ENCODE data around the gene COL24A1. TPM values are rescaled to one million over a fixed set of nuclear protein-coding genes. Genes with fewer than 3 reads are reported as not detected.
"Not testable (repeated sequence)": the region's sequence is repeated elsewhere in the genome, so short reads cannot be mapped to it uniquely, and the experiment has no call there.

Gene COL24A1
- total RNA-seq, 1 donor = 3.9 TPM

DNA sequence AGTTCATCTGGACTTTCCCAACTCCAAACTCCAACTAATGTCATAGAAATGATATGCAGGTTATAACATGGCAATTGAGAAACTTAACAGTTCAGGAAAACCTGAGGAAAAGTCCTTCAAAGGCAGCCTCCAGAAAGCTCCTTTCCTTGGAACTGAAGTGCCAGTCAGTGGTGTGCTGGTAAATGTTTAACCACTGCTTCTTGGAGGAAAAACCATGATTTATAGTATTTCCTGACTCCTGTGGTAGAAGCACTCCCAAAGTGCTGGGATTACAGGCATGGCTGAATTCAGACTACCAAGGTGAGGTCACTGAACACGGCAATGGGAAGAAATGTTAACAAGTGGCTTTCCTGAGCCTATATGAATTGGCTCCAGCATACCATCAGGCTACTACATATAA, 421.6 kb downstream of the COL24A1 start:
- H3K4me3 ChIP-seq (ENCODE audit: low read depth, low read length) = no peak overlapping the region
- TF ChIP-seq, protein P1, sequence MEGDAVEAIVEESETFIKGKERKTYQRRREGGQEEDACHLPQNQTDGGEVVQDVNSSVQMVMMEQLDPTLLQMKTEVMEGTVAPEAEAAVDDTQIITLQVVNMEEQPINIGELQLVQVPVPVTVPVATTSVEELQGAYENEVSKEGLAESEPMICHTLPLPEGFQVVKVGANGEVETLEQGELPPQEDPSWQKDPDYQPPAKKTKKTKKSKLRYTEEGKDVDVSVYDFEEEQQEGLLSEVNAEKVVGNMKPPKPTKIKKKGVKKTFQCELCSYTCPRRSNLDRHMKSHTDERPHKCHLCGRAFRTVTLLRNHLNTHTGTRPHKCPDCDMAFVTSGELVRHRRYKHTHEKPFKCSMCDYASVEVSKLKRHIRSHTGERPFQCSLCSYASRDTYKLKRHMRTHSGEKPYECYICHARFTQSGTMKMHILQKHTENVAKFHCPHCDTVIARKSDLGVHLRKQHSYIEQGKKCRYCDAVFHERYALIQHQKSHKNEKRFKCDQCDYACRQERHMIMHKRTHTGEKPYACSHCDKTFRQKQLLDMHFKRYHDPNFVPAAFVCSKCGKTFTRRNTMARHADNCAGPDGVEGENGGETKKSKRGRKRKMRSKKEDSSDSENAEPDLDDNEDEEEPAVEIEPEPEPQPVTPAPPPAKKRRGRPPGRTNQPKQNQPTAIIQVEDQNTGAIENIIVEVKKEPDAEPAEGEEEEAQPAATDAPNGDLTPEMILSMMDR (IDR thresholded peaks at IDR 0.05; ENCODE audit: insufficient read depth, low read depth, low read length) = no peak
- DNase-seq (ENCODE audit: low read depth) = no peak

DNA sequence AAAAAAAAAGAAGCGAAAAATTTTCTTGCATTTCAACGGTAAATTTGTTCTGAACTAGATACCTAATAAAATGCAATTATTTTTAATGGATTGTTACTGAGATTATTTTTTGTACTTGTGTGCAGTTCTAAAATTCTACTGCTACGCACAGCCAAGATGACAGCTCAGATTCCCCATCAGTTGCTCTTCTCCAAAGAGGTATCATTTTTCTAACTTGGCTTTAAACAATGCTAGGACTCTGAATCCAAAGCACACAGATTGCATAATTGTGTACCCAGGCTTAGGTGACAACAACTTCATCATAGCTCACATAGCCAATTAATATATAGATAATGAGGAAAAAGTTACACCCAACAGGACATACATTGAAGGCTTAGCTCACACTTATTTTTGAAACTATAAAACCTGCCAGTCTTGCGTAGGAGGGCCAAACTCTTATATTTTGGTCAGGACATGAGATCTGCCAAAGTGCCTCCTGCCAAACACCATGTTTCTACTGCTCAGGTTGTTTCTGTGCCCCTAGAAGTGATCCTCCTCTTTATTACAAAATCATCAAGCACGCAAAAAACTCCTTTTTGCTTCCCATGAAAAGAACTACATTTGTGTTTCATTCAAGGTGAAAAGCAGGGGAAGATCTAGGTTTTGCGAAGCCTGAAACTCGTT, 437.8 kb downstream of the COL24A1 start:
- no peak for DNase-seq (ENCODE audit: low read depth)
- TF ChIP-seq, protein P1 (IDR thresholded peaks at IDR 0.05; ENCODE audit: insufficient read depth, low read depth, low read length) = no peak
- no peak overlapping the region for H3K4me3 ChIP-seq (ENCODE audit: low read depth, low read length)

DNA sequence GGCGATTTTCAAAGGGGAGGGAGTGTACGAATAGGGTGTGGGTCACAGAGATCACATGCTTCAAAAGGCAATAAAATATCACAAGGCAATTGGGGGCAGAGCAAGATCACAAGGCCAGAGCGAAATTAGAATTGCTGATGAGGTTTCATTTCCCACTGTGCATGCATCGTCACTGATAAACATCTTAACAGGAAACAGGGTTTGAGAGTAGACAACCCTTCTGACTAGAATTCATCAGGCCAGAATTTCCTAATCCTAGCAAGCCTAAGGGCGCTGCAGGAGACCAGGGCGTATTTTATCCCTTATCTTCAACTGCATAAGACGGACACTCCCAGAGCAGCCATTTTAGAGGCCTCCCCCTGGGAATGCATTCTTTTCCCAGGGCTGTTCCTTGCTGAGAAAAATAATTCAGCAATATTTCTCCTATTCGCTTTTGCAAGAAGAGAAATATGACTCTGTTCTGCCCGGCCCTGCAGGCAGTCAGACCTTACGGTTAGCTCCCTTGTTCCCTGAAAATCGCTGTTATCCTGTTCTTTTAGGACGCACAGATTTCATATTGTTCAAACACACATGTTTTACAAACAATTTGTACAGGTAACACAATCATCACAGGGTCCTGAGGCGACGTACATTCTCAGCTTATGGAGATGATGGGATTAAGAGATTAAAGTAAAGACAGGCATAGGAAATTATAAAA, 442.0 kb downstream of the COL24A1 start:
- DNase-seq (ENCODE audit: low read depth); H3K4me3 ChIP-seq (ENCODE audit: low read depth, low read length): not testable (repeated sequence)

DNA sequence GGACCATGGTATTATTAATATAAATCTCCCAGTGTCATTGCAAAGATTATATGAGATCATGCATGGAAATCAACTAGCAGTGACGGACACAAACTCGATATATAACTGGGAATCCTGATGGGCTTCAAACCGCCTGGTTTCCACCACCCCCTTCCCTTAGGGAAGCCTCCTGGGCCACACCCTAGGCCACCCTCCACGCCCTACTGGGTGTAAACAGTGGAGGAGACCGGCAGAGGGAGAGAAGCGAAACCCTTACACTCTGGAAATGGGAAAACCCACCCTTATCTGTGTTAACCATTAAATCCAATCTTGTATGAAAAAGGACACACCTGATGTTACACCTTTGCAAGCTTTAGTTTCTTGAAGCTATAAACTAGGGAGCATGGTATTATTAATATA, 447.7 kb downstream of the COL24A1 start:
- DNase-seq (ENCODE audit: low read depth) = no peak
- TF ChIP-seq, protein P1 (IDR thresholded peaks at IDR 0.05; ENCODE audit: insufficient read depth, low read depth, low read length) = no peak
- peak overlapping the region; percentile 99 for H3K4me3 ChIP-seq (ENCODE audit: low read depth, low read length)

DNA sequence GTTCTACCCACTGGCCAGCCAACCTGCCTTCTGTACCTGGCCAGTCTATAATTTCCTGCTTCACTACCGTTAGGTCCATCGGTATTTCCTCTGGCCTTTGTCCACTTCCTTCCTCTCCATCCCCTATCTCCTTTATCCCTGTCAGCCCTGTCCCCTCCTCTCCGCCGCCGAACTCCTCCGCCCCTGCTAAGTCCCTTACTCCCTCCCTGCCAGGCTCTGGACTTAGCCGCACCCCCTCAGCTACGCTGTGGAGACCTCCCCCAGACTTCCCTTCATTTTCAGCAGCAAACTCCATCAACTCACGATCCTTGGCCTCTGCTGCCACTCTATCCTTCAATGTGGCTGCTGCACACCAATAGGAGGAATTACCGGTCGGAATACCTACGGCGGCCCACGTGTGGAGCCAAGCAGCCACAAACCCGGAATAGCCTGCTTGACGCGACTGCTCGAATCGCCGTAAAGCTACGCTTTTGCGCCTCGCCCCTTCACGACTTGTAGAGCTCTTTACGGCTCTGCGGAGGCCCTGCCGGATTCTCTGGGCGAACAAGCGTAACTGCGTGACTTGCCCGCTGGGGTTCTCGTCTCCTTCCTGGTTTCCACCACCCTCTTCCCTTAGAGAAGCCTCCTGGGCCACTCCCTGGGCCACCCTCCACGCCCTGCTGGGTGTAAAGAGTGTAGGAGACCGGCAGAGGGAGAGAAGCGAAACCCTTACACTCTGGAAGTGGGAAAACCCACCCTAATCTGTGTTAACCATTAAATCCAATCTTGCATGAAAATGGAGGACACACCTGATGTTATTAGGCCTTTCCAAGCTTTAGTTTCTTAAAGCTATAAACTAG, 448.4 kb downstream of the COL24A1 start, which contains the start of gene ZNHIT6:
TSS of gene ZNHIT6 (minus strand) at position 444 of the 839 bp plus-strand sequence. CDS start at position 295, 149 bp downstream.
- TF ChIP-seq, protein P1 (IDR thresholded peaks at IDR 0.05; ENCODE audit: insufficient read depth, low read depth, low read length) = peak; percentile 55
- peak; percentile 96 for DNase-seq (ENCODE audit: low read depth)
- H3K4me3 ChIP-seq (ENCODE audit: low read depth, low read length) = peak within 1 kb of the TSS; percentile 99

DNA sequence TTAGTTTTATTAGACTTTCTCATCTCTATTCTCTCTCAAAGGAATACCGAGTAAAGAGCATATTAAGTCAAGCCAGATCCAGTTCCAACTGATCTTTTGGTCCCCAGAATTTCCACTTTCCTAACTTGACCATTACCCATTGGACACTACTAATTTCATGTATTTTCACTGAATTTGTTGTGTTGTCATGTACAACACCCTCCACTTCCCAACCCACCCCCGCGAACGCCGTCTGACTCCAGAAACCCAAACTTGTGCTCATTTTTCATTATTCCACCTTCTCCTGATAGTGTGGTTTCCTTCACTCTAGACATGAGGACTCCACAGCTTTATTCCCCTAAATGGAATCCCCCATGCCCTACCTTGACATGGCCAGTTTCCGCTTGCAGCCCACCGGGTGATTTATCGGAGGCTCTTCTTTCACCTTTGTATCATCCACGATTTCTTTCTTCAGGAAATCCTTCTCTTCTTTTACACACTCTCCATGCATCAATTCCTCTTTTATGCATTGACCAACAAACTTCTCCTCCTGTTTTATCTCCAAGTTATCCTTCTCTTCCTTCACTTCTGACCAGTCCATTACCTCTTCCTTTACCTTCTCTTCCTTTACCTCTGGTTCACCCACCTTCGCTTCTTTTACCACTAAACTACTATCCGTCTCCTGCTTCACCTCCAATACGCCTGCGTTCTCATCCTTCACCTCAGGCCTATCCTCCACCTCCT, 449.1 kb downstream of the COL24A1 start:
- TF ChIP-seq, protein P1 (IDR thresholded peaks at IDR 0.05; ENCODE audit: insufficient read depth, low read depth, low read length) = no peak

More for the DNA sequence above, 449.1 kb downstream of the COL24A1 start:
- peak overlapping the region; percentile 99 for H3K4me3 ChIP-seq (ENCODE audit: low read depth, low read length)
- no peak for DNase-seq (ENCODE audit: low read depth)
